Gastrocnemius medialis (tissue), 4 donors: ENCODE measurements around the gene STOX2. TPM values are rescaled to one million over a fixed set of nuclear protein-coding genes. Genes with fewer than 3 reads are reported as not detected.

Source experiments
- ATAC-seq, 2 donors: fragments of 150-250 bp; one replicate each; pipeline ENCODE4 v1.9.1; 2016
- DNase-seq, 2 donors: peaks; one replicate each; pipeline ENCODE4 v3.0.0-alpha.2; 2019
- H3K27ac ChIP-seq, 4 donors: fragments of 200-600 bp; sonication (generic); 1 replicate in 1 of 4; 2 replicates in 3 of 4; pipeline ENCODE4 v1.5.1; 2016 to 2018; ENCODE audit warnings: mild to moderate bottlenecking in 2 of 4, moderate library complexity in 1 of 4
- H3K27me3 ChIP-seq, 3 donors: fragments of 200-600 bp; sonication (generic) in 2 of 3; 1 replicate in 1 of 3; 2 replicates in 2 of 3; pipeline versions ENCODE4 v1.5.1 to v1.6.0; 2016 to 2019; ENCODE audit warnings: mild to moderate bottlenecking in 1 of 3, moderate library complexity in 1 of 3
- H3K36me3 ChIP-seq, 2 donors: fragments of 200-600 bp; sonication (generic) in 1 of 2; one replicate each; pipeline ENCODE4 v1.5.1; 2017 to 2018
- H3K4me1 ChIP-seq, 2 donors: fragments of 200-600 bp; sonication (generic) in 1 of 2; one replicate each; pipeline ENCODE4 v1.5.1; 2016 to 2017; ENCODE audit warnings: mild to moderate bottlenecking in 2 of 2
- H3K4me3 ChIP-seq, 4 donors: fragments of 200-600 bp; sonication (generic) in 3 of 4; 1 replicate in 1 of 4; 2 replicates in 3 of 4; pipeline ENCODE4 v1.5.1; 2016 to 2019; ENCODE audit warnings: mild to moderate bottlenecking in 2 of 4
- H3K9me3 ChIP-seq, 3 donors: fragments of 200-600 bp; sonication (generic) in 2 of 3; 1 replicate in 1 of 3; 2 replicates in 2 of 3; pipeline ENCODE4 v1.5.1; 2016 to 2019
- POLR2A ChIP-seq, 2 donors: fragments of 450-650 bp; IDR thresholded peaks; one replicate each; pipeline ENCODE4 v1.6.1; 2017; ENCODE audit warnings: antibody characterized with exemption in 2 of 2, mild to moderate bottlenecking in 2 of 2, moderate library complexity in 2 of 2
- in situ Hi-C, 4 donors: fragments of 200-750 bp; cut with MboI; loops; one replicate each; pipeline versions ENCODE4 v1.15.0 to v1.8.0; 2017; ENCODE audit warnings: low sequenced_read_pairs in 4 of 4
- intact Hi-C: fragments of 100-400 bp; cut with DNase I; formaldehyde crosslinking; loops from one replicate; pipeline ENCODE4 v1.15.1; 2023; ENCODE audit warnings: low total_unique reads
- total RNA-seq, 4 donors: library from RNA; depleted of rRNA; stranded (reverse); fragments of >200 nt; gene quantifications; one replicate each; pipeline versions ENCODE4 v1.1.0 to v1.2.3, GENCODE V29; 2016
- TF ChIP-seq, protein P1 (sequence below), 5 experiments: fragments of 450-650 bp in 3 of 5; fragments of 200-600 bp in 2 of 5; sonication (generic) in 2 of 5; IDR thresholded peaks in 4 of 5; conservative IDR thresholded peaks in 1 of 5; 1 replicate in 4 of 5; 2 replicates in 1 of 5; pipeline ENCODE4 v1.5.1; 2016 to 2019; ENCODE audit warnings: antibody characterized with exemption in 5 of 5, mild to moderate bottlenecking in 3 of 5, moderate library complexity in 3 of 5

Gene STOX2
- 1 to 10 TPM; 3.3 to 8.3 (median 5.9) TPM for total RNA-seq

DNA sequence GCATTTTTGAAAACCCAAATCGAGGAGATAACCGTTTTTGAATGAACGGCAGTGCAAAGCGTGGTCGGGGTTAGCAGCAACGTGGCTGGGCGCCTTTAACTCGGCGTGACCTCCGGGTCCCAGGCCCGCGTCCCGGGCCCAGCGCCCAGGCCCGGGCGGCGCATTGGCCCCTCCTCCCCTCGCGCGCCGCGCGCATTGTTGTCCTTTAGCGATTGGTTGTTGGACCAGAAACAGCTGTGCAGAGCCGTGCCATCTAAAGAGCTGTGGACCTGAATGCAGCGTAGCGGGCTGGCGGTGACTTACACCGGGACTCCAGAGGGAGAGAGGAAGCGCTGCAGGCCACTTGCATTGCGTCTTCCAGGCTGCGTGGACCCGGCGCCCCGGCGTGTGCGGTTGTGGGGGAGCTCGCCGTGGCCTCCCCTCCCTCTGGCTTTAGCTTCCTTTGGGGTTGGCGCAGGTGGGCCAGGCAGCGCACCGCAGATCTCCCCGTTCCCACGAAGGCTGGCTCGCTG is at the start of gene STOX2:
TSS of gene STOX2 (plus strand) at position 227 of the 512 bp plus-strand sequence. CDS start 1,484 bp downstream, outside the sequence.
- peaks cover 12 to 17% of the 10 kb centered on the region in 2 donors for H3K4me1 ChIP-seq
- ATAC-seq (peak; percentile 90 to 95), DNase-seq (peak; percentile 70 to 78)
- intact Hi-C loops (loop anchor here (2.0 kb wide), 1 partner anchor 82 kb away; no protein-coding TSS in a partner anchor), in situ Hi-C loops (no loop called here)
- H3K4me3 ChIP-seq = peak within 1 kb of the TSS; percentile 76 to 90 (median 86)
- H3K9me3 ChIP-seq = no peaks in the 10 kb centered on the region
- peak within 1 kb of the TSS; percentile 79 to 90 (median 86) for H3K27ac ChIP-seq
- no peaks in the 10 kb centered on the region for H3K36me3 ChIP-seq
- H3K27me3 ChIP-seq = no peaks in the 10 kb centered on the region
- peak; percentile 44 to 68 for TF ChIP-seq POLR2A (IDR thresholded peaks at IDR 0.05)
- TF ChIP-seq, protein P1, sequence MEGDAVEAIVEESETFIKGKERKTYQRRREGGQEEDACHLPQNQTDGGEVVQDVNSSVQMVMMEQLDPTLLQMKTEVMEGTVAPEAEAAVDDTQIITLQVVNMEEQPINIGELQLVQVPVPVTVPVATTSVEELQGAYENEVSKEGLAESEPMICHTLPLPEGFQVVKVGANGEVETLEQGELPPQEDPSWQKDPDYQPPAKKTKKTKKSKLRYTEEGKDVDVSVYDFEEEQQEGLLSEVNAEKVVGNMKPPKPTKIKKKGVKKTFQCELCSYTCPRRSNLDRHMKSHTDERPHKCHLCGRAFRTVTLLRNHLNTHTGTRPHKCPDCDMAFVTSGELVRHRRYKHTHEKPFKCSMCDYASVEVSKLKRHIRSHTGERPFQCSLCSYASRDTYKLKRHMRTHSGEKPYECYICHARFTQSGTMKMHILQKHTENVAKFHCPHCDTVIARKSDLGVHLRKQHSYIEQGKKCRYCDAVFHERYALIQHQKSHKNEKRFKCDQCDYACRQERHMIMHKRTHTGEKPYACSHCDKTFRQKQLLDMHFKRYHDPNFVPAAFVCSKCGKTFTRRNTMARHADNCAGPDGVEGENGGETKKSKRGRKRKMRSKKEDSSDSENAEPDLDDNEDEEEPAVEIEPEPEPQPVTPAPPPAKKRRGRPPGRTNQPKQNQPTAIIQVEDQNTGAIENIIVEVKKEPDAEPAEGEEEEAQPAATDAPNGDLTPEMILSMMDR (IDR thresholded peaks at IDR 0.05 in 4 of 5, conservative IDR thresholded peaks at IDR 0.05 in 1 of 5) = no peak

DNA sequence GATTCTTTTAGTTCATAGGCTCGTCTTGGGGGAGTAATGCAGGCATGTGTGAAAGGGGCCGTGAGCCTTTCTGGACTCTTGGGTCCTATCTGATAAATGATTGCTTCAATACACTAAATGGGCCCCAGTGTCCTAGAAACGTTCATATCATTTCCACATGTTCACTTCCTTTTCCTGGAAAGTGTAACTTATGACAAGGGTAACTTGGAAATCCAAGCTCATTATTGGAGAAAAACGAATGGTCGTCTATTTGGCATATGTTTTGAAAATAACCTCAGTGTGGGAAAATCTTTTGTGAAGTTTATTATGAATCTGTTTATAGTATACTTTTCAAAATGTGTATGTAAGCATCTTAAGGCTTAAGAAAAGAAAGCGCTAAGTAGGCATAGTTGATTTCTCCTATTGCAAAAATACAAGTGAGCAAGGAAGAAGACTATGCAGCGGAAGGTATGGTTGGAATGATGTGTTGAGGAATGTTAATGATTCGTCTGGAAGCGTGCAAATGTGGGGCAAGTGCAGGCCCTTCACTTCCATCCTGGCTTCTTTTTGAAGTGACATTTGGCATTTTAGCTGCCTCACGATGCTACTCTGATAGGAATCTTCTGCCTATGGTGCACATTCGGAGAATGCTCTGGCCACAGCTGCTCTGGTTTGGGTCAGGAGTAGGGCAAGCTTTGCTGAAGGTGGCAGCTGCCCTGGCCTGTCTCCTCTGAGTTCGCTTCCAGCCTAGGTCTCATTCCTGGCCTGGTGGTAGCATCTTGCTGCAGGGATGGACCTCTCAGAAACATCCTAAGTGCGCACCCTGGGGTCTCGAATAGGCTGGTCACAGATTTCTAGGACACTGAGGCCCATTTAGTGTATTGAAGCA is 49.5 kb upstream of the STOX2 start:
- in situ Hi-C loops = no loop called here

GRCh38 chr4:183857040-183857439 is 48.1 kb upstream of the STOX2 start:
- intact Hi-C loops = no loop called here
- in situ Hi-C loops = no loop called here
- Histone ChIP-seq H3K4me3 (no peak overlapping the region), H3K4me1 (no peaks in the 10 kb centered on the region), H3K27ac (no peak overlapping the region), H3K36me3 (no peaks in the 10 kb centered on the region), H3K9me3 (no peaks in the 10 kb centered on the region), H3K27me3 (no peaks in the 10 kb centered on the region)
- no peak for DNase-seq
- no peak for TF ChIP-seq POLR2A (IDR thresholded peaks at IDR 0.05)
- TF ChIP-seq, protein P1 (IDR thresholded peaks at IDR 0.05 in 4 of 5, conservative IDR thresholded peaks at IDR 0.05 in 1 of 5) = no peak
- ATAC-seq = no peak

More for the DNA sequence above, 49.5 kb upstream of the STOX2 start:
- TF ChIP-seq, protein P1 (IDR thresholded peaks at IDR 0.05 in 4 of 5, conservative IDR thresholded peaks at IDR 0.05 in 1 of 5) = no peak
- no peak for TF ChIP-seq POLR2A (IDR thresholded peaks at IDR 0.05)
- Histone ChIP-seq H3K4me3 (no peak overlapping the region), H3K27ac (no peak overlapping the region), H3K36me3 (no peaks in the 10 kb centered on the region), H3K9me3 (no peaks in the 10 kb centered on the region), H3K4me1 (no peaks in the 10 kb centered on the region), H3K27me3 (no peaks in the 10 kb centered on the region)
- intact Hi-C loops = no loop called here
- no peak for ATAC-seq
- no peak for DNase-seq

DNA sequence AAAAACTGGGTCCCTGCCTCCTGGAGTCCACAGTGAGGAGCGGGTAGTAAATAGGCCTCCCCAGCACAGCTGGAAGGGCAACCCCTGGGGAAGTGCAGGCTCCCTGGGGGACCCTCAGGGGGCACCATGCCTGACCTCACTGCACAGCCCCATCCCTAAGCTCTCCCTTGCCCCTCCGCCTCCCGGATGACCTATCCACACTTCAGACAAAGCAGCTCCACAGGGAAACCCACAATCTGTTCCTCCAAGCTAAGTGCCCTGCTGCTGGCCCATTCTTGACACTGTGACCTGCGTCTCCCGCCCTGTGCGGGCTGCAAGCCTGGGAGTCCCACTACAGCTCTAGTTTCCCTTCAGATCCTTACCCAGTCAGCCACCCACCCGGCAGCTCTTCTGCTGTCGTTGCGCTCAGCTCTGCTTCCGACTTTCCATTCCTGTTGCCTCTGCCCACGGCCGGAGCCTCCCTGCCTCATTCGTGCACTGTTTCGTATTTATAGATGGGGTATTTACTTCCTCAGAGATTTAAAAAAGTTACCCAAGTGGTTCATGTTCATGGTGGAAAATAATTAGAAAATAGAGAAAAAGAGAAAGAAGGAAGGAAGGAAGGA is 47.0 kb upstream of the STOX2 start:
- intact Hi-C loops (no loop called here), in situ Hi-C loops (no loop called here)
- no peaks in the 10 kb centered on the region for H3K9me3 ChIP-seq
- TF ChIP-seq POLR2A (IDR thresholded peaks at IDR 0.05) = no peak
- TF ChIP-seq, protein P1 (IDR thresholded peaks at IDR 0.05 in 4 of 5, conservative IDR thresholded peaks at IDR 0.05 in 1 of 5) = no peak
- no peaks in the 10 kb centered on the region for H3K4me1 ChIP-seq
- H3K27me3 ChIP-seq = no peaks in the 10 kb centered on the region
- H3K4me3 ChIP-seq = no peak overlapping the region
- no peak overlapping the region for H3K27ac ChIP-seq
- no peaks in the 10 kb centered on the region for H3K36me3 ChIP-seq
- no peak for ATAC-seq
- DNase-seq = no peak
